Activated T-helper 9 cell treated with anti-CD3 and anti-CD28 coated beads, Interleukin-2, amount 50 U/mL, for 16 hours (primary cell): Measurements from ENCODE around the gene ABCC1.

ENCODE experiments used
- DNase-seq: peaks from one replicate; pipeline ENCODE4 v3.0.0-alpha.2; 2020; ENCODE audit warnings: low read depth

ABCC1 gene

DNA sequence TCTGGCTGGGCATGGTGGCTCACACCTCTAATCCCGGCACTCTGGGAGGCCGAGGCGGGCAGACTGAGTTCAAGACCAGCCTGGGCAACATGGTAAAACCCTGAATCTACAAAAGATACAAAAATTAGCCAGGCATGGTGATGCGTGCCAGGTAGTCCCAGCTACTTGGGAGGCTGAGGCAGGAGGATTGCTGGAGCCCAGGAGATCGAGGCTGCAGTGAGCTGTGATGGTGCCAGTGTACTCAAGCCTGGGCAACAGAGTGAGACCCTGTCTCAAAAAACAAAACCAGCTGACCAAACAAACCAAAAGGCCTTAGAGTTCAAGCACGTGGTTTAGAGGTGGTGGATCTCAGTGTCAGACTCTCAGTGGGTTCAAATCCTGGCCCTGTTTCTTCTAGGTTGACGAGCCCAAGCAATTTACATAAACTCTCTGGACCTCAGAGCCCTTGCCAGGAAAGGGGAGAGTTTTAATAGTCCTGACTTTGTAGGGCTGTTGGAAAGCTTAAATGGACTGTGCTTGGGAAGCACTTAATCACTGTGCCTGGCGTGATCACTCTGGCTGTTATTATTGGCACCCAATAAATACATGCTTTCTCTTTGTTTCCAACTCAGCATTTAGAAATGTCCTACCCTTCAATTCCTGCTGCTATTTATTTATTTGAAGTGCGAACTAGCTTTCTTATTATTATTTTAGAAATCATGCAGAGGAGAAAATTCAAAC lies 44.7 kb downstream of the ABCC1 start:
- DNase-seq = no peak

DNA sequence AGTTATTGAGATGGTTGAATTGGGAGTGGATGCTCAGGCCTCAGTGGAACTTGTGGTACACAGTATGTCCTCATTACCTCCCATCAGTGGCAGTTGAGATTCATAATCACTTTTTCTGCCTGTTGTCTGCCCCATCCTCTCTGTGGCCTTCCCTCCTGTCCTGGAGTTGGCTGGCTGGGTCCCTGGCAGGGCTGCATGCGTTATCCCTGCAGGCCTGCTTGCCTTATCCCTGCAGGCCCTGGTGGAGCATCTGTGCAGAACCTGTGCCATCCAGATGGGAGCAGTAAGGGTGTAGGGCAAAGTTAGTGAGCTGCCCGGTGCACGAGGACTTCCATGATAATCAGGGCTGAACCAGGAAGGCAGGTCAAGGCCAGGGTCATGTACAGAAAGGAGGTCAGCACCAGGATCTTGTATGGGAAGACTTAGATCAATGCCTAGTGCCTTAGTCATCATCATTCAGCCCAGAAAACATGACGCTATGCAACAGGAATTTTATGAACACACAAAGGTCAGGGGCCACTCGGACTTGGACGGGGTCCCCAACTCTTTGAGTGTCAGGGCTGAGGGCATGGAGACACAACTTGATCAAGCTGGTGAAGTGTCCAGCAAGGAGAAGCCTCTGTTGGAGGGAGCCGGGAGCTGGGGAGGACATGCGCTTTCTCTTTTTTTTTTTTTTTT lies 47.2 kb downstream of the ABCC1 start:
- DNase-seq = no peak

DNA sequence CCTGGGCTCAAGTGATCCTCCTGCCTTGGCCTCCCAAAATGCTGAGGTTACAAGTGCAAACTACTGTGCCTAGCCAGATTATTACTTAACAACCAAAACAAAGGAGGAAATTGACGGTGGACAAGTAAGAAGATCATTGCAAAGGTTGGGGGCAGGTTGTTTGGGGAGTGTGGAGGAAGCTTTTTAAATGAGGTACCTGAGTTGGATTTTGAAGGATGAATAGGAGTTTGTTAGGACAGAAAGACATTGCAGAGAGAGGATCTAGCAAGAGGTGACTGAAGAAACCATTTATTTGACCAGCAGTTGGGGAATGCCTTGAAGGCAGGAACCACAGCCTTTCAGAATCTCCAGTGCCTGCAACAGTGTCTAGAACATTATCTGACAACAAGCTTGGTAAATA lies 51.3 kb downstream of the ABCC1 start:
- DNase-seq = no peak

DNA sequence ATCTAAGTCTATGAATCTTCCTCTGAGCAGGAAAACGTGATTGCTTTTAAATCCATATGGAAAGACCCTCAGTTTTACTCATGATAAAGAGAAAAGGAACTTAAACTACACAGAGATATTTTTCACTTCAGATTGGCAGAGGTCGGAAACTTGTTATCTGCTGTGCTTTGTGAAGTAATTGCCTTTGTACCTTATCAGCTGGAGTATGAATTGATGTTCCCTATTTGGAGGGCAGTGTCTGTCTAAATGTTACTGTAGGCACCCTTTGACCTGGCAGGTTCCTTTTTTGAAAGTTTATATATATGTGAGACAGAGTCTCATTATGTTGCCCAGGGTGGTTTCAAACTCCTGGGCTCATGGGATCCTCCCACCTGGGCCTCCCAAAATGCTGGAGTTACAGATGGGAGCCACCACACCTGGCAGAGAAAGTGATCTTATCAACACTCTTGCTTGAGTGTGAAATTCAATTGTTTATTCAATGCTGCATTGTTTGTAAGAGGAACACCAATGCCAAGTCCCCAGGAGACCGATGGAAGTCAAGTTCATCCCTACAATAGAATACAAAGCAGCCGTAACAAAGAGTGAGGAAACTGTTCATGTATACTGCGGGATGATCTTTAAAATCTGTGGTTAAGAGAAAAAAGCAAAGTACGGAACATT lies 52.3 kb downstream of the ABCC1 start:
- no peak for DNase-seq

DNA sequence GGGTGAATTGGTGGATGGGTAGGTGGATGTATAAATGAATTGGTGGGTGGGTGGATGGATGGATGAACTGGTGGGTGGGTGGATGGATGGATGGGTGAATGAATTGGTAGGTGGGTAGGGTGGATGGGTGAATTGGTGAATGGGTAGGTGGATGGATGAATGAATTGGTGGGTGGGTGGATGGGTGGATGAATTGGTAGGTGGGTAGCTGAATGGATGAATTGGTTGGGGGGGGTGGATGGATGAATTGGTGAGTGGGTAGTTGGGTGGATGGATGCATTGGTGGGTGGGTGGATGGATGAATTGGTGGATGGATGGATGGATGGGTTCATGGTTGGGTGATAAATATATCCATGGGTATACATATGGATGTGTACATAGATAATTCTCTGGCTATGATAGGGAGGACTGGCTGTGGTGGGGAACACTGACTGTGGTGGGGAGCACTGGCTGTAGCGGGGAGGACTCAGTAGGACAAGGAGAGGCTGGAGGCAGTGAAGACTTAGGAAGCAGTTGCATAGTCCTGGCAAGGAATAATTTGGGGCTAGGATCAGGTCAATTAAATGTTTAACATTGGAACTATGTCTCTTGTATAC lies 54.4 kb downstream of the ABCC1 start:
- DNase-seq = no peak

DNA sequence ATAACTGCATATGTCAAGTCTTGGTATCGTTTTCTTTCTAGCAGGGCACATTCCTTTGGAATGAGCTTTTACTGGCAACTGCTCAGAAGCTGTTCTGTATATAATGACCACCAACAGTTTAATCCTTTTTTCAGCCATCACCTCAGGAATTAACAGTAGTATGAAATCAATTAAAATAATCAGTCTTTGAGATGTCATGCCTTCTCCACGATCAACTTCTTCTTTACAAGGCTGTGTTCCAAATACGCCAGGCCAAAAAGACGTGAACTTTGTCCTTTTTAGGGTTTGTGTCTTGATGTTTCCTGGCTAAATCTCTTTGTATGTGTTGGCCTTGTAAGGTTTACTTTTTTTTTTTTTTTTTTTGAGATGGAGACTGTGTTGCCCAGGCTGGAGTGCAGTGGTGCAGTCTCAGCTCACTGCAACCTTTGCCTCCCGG lies 54.9 kb downstream of the ABCC1 start:
- DNase-seq = no peak

DNA sequence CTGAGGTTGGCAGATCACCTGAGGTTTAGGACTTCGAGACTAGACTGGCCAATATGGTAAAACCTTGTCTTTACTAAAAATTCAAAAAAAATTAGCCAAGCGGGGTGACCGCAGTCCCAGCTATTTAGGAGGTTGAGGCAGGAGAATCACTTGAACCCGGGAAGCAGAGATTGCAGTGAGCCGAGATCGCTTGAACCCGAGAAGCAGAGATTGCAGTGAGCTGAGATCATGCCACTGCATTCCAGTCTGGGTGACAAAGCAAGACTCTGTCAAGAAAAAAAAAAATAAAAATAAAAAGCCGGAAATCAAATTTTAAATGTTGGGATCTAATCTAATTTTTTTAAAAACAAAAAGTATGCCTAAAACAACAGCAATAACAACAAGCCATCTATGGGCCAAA lies 56.3 kb downstream of the ABCC1 start:
- DNase-seq = no peak

DNA sequence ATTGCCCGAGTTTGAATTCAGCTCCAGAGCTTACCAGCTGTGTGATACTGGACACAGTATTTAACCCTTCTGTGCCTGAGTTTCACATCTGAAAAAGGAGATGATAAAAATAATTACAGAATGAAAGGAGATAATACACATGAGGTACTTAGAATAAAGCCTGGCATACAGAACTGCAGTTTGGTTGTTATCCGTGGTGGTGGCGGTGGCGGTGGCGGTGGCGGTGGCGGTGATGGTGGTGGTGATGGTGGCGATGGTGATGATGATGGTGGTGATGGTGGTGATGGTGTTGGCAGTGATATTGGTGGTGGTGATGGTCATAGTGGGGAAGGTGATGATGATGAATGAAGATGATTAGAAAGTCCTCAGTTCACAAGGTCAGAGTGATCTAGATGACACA lies 57.2 kb downstream of the ABCC1 start:
- DNase-seq = no peak

DNA sequence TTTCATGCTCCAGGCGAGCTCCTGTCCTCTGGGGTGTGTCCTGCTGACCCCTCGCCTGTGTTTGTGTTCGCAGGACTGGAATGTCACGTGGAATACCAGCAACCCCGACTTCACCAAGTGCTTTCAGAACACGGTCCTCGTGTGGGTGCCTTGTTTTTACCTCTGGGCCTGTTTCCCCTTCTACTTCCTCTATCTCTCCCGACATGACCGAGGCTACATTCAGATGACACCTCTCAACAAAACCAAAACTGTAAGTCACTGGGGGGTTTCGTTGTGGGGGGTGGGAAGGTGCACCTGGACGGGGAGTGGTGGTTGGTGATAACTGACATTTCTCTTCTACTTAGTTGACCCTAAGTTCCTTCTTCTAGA lies 58.3 kb downstream of the ABCC1 start:
- no peak for DNase-seq

DNA sequence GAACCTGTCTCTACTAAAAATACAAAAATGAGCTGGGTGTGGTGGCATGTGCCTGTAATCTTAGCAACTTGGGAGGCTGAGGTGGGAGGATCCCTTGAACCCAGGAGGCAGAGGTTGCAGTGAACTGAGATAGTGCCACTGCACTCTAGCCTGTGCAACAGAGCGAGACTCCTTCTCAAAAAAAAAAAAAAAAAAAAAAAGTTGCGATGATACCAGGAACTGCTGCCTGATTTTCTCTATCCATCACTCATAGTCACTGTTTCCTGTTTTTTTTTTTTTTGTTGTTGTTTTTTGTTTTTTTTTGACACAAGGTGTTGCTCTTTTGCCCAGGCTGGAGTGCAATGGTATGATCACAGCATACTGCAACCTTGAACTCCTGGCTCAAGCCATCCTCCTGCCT lies 59.2 kb downstream of the ABCC1 start:
- no peak for DNase-seq

DNA sequence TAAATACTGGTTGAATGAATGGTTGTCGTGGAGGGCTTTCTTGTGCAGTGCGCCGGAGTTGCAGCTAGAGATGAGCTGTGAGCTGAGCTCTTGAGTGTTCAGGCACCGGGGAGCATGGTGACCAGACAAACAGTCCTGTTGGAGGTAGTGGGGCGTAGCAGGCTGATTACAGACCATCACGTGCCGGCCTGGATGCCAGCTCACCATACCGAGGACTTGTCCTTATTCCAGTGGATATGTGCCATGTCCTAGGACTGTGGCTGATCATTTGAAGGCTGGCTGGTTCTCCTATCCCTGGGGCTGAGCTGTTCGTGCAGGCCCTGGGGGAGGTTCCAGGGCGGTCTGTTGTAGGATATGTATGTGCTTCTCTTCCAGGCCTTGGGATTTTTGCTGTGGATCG lies 60.0 kb downstream of the ABCC1 start:
- DNase-seq = no peak

DNA sequence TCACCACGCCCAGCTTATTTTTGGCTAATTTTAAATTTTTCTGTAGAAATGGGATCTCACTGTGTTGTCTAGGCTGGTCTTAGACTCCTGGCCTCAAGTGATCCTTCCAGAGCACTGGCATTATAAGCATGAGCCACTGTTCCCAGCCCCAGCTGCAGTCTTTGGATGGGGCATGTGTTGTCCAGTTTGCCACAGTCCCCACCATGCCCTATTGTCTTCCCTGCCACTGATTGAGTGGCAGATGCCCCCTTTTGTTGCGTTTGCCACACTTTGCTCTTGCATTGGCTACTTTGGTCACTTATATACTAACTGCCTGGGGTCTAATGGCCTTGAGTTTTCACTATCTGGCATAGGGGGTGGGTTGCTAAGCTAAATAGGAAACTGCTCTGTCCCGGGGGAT lies 60.8 kb downstream of the ABCC1 start:
- no peak for DNase-seq

DNA sequence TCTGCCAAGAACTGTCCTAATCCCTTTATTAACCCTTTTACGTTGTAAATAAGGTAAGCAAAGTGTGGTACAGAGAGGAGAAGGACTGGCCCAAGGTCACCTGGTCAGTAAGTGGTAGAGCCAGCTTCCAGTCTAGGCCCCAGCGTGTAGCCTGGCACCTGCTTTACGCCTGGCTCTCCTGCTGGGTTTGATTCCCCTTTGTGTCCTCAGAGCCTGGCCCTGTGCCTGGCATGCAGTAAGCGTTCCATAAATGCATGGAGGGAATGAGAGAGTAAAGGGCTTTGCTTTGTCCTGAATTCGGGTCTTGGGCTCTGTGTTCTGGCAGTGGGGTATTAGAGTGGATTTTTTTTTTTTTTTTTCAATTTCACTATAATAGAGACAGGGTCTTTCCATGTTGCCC lies 62.7 kb downstream of the ABCC1 start:
- no peak for DNase-seq

DNA sequence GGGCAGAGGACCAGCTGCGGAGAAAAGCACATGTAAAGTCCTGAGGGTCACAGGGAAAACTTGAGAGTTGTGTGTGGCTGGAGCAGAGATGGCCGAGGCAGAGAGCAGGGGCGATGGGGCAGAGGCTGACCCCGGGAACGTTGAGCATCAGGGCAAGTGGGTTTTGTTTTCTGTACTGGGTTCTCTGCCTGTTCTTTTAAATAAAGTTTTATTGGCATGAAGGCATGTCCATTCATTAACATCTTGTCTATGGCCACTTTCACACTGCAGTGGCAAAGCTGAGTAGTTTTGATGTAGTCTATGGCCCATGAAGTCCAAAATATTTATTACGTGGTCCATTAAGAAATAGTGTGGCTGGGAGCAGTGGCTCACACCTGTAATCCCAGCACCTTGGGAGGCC lies 64.4 kb downstream of the ABCC1 start:
- no peak for DNase-seq

DNA sequence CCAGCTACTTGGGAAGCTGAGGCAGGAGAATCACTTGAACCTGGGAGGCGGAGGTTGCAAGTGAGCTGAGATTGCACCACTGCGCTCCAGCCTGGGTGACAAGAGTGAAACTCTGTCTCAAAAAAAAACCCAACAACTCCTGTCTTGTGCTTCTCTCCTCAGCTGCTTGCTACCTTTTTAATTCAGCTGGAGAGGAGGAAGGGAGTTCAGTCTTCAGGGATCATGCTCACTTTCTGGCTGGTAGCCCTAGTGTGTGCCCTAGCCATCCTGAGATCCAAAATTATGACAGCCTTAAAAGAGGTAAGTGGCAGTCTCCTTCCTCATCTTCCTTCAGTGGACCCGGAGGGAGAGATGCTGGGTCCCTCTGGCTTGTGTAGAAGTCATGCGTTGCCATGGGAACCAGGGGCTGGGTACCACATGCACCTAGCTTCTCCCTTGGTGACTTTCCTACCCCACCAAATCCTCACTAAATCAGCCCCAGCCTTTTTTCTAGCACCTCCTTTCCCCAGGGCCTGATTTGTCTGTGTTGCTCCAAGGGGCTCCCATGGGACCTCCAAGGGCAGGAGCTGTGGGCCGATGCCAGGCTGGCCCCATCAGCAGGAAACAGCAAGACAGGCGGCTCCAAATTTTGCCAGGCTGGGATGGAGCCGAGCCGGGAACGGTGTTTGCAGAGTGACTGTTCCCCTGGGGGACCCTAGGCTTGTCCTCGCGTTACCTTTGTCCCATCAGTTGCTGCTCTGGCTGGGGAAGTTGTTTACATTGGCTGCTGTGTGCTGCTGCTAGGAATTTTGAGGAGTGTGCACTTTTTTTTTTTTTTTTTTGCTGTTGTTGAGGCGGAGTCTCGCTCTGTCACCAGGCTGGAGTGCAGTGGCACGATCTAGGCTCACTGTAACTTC lies 65.2 kb downstream of the ABCC1 start:
- DNase-seq = no peak

DNA sequence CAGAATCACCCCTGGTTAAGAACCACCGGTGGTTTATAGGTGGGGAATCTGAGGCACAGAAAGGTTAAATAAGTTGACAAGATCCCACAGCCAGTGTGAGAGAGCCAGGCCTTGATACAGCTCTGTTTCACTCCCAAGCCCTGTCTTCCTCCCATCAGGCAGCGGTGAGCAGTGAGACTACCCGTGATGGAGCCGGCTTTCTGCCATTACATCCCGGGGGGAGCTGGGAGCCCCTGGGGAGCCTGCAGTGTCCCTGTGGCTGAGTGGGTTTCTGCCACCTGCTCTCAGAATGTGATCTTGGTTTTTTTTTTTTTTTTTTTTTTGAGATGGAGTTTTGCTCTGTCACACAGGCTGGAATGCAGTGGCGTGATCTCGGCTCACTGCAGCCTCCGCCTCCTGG lies 66.4 kb downstream of the ABCC1 start:
- DNase-seq = no peak

DNA sequence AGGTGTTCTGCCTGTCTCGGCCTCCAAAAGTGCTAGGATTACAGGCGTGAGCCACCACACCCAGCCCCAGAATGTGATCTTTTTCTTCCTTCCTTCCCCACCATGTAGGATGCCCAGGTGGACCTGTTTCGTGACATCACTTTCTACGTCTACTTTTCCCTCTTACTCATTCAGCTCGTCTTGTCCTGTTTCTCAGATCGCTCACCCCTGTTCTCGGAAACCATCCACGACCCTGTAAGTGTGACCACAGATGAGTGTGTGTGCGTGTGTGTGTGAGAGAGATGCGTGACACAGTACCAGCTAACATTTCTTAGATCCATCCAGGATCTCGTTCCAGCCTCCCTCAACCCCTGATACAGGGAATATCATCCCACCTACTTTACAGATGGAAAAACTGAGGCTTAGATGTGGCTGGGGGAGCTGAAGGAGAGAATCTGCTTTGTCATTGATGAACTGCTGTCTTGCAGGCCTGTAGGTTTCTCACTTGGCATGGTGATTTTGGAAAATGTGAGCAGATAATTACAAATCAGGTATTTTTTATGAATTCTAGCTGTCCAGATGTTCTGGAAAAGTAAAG lies 67.1 kb downstream of the ABCC1 start:
- DNase-seq = no peak

DNA sequence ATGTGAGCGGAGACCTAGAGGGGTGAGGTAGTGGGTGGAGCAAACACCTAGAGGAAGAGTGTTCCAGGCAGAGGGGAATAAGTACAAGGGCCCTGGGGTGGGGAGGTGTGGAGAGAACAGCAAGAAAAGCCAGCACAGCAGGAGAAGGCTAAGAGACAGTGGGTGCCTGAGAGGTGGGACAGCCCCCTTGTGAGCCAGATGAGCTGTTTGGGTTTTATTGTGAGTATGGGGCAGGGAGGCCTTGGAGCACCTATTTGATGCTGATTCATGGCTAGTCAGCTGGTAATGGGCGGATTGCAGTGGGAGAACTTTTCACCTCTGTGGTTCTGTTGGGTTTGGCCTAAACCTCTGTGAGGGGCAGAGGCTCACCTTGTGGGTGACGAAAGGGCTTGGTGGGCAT lies 68.4 kb downstream of the ABCC1 start:
- DNase-seq = no peak

DNA sequence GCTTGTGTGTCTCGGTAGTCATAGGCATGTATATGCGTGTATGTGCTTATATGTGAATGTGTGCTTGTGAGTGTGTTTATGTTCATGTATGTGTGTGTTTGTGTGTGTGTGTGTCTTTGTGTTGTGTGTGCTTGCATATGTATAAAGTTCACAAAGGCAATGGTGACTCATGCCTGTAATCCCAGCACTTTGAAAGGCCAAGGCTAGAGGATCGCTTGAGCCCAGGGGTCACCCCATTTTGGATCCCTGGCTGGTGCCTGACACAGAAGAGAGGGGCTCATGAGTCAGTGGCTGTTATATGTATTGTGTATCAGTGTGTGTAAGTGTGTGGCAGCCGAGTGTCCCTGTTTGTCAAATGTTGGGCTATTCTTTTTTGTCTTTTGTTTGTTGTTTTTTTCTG lies 69.3 kb downstream of the ABCC1 start:
- no peak for DNase-seq

DNA sequence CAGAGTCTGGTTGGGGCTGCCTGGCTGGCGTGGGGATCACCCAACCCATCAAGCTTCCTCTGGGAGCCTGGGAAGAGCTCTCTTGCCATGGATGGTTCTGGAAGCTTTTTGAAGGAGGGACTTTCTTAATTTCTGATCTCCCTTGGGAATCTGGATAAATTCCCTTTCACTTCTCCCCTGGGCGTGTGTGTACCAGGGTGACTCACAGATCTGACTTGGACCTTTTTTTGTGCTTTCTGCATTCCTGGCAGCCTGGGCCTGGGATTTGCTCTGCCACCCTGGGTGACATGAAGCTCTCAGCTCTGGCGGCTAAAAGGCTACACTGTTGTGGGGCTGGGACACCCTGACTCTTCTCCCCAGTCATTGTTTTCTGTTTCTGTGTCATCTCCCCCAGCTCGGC lies 70.1 kb downstream of the ABCC1 start:
- no peak for DNase-seq

DNA sequence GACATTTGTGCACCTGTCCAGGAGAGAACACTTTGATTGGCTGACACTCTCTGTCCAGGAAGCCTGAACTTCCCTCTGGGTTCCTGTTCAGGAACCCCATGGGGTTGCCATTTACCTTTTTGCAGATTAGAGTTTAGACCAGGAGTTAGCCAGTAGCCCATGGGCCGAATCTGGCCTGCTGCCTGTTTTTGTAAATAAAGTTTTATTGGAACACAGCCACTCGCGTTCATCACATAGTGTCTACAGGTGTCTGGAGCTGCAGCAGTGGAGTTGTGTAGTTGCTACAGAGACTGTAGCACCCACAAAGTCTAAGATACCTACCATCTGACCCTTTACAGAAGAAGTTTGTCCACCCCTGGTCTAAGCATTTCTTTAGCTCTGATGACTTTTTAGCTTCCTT lies 70.9 kb downstream of the ABCC1 start:
- DNase-seq = no peak

DNA sequence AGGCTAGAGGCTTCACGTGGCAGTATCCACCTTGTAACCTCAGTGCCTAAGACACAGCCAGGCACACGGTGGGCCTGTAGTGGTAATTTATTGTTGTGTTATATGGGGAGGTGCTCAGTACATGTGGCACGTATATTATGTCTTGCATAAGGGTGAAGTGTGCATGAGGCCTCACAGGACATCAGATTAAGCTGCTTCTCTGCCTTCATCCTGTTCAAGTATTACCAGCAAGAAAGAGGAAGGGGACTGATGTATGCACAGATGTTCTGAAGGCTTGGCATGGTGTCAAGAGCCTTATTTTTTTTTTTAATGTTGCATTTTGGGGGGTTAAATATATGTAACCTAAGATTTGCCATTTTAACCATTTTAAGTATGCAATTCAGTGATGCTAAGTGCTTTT lies 71.6 kb downstream of the ABCC1 start:
- no peak for DNase-seq
